ENCODE results near the gene ZNHIT6. TPM values are rescaled to one million over a fixed set of nuclear protein-coding genes. Genes with fewer than 3 reads are reported as not detected.

ZNHIT6 gene
- total RNA-seq, 2 experiments from 2014 or later: 14.5 to 24.5 TPM

DNA sequence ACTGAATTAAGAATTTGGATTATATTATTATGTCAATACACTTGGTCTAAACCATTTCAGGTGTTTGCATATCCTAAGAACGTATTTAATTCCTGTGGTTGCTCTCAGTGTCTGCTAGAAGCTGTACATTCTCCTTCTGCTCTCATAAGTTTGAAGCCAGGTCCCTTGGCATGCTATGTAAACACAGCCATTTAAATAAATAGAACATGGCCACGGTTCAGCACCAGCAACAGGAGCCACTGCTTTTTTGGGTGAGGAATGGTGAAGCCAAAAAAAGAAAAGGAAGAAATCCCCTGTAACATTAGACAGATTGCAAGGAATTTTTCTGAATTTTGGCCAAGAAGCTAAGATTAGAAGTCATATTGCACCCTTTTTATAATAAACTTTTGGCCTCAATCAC, 108.6 kb downstream of the ZNHIT6 start:
- ChIA-PET CTCF (ENCODE audit: unreplicated experiment) (no interaction called here), POLR2A (no interaction called here)
- H3K4me2 ChIP-seq (ENCODE audit: low read length): no peak overlapping the region
- H3K27ac ChIP-seq (ENCODE audit: low read depth, low read length, poor library complexity, severe bottlenecking): no peak overlapping the region
- H3K9me2 ChIP-seq (ENCODE audit: insufficient read depth, low read length): no peaks in the 10 kb centered on the region
- H4K20me1 ChIP-seq (ENCODE audit: insufficient read depth, low read length): no peaks in the 10 kb centered on the region
- no peak overlapping the region for H2AFZ ChIP-seq (ENCODE audit: low read length)
- BruUV-seq (replicated peaks): no TSS peak
- TF ChIP-seq CTCF (conservative IDR thresholded peaks at IDR 0.05; ENCODE audit: low read length): no peak
- TF ChIP-seq EZH2phosphoT487 (IDR thresholded peaks at IDR 0.05; ENCODE audit: borderline replicate concordance, low read depth, low read length): no peak
- H3K79me2 ChIP-seq (ENCODE audit: insufficient read depth, low read depth, low read length): no peaks in the 10 kb centered on the region
- H3K36me3 ChIP-seq (ENCODE audit: insufficient read depth, low read length): no peaks in the 10 kb centered on the region
- intact Hi-C loops (cut with micrococcal nuclease; ENCODE audit: unreplicated experiment): no loop called here
- no peaks in the 10 kb centered on the region for H3K4me1 ChIP-seq (ENCODE audit: insufficient read depth, low read length, poor library complexity, severe bottlenecking)
- no peak for DNase-seq (ENCODE audit: low spot score)
- no peak overlapping the region for H3K4me3 ChIP-seq (ENCODE audit: low read depth, low read length, poor library complexity, severe bottlenecking)
- no peaks in the 10 kb centered on the region for H3K9me3 ChIP-seq (ENCODE audit: low read length)

Other genes with a start within 250 kb of the ZNHIT6 start
- not detected in 2 replicates for gene DDAH1, start 243.3 kb downstream of the ZNHIT6 start, total RNA-seq (2014; rRNA removed; shearing (Covaris generic))
- gene DDAH1, start 243.3 kb downstream of the ZNHIT6 start, total RNA-seq (2022): not detected in 2 replicates
- gene CCN1, start 127.7 kb downstream of the ZNHIT6 start, total RNA-seq (2014; rRNA removed; shearing (Covaris generic)): not detected in 2 replicates
- 0.23 TPM in 1 of 2 replicates, not detected in the other for gene CCN1, start 127.7 kb downstream of the ZNHIT6 start, total RNA-seq (2022)

Data from OCI-LY7 (cell line).